ENCODE data around the gene GFM1.
A peak's percentile ranks its signal among the peaks of the same experiment; 100 is the strongest.

GFM1 gene

GRCh38 chr3:158702815-158703481, 58.6 kb downstream of the GFM1 start:
- Histone ChIP-seq H3K4me3 (ENCODE audit: low read depth, low read length) (peak overlapping the region; percentile 20; the same call in 1 of the 2 replicates), H3K27ac (ENCODE audit: low read depth, low read length) (peak overlapping the region; percentile 83), H3K4me1 (ENCODE audit: control insufficient read depth, insufficient read depth, low read length, unreplicated experiment) (peaks cover 40% of the 10 kb centered on the region)

GRCh38 chr3:158703566-158703965, 59.2 kb downstream of the GFM1 start:
- Histone ChIP-seq H3K79me2 (ENCODE audit: control insufficient read depth, insufficient read depth, low read length, unreplicated experiment) (peaks cover 7% of the 10 kb centered on the region), H3K27me3 (ENCODE audit: insufficient read depth, low read length) (no peaks in the 10 kb centered on the region), H2AFZ (ENCODE audit: low read length, unreplicated experiment) (no peak overlapping the region), H3K4me3 (ENCODE audit: low read depth, low read length) (peak overlapping the region; percentile 20; the same call in 1 of the 2 replicates), H3K27ac (ENCODE audit: low read depth, low read length) (peak overlapping the region; percentile 83), H3K36me3 (ENCODE audit: insufficient read depth, low read length) (peaks cover 10% of the 10 kb centered on the region; the same call in 1 of the 2 replicates), H3K4me1 (ENCODE audit: control insufficient read depth, insufficient read depth, low read length, unreplicated experiment) (peaks cover 40% of the 10 kb centered on the region)

More at GRCh38 chr3:158702815-158703481, 58.6 kb downstream of the GFM1 start:
- Histone ChIP-seq H3K36me3 (ENCODE audit: insufficient read depth, low read length) (peaks cover 5% of the 10 kb centered on the region; the same call in 1 of the 2 replicates), H3K79me2 (ENCODE audit: control insufficient read depth, insufficient read depth, low read length, unreplicated experiment) (peaks cover 7% of the 10 kb centered on the region), H2AFZ (ENCODE audit: low read length, unreplicated experiment) (no peak overlapping the region), H3K27me3 (ENCODE audit: insufficient read depth, low read length) (no peaks in the 10 kb centered on the region)

- H3K27ac ChIP-seq (ENCODE audit: low read depth, low read length), result peak overlapping the region; percentile 90
These were observed 65.3 kb downstream of the GFM1 start for GRCh38 chr3:158709666-158710083.

GRCh38 chr3:158710601-158711000, 66.3 kb downstream of the GFM1 start:
- H3K4me1 ChIP-seq (ENCODE audit: control insufficient read depth, insufficient read depth, low read length, unreplicated experiment), result peaks cover 46% of the 10 kb centered on the region
- peaks cover 5% of the 10 kb centered on the region; the same call in 1 of the 2 replicates for H3K36me3 ChIP-seq (ENCODE audit: insufficient read depth, low read length)
- no peaks in the 10 kb centered on the region for H3K27me3 ChIP-seq (ENCODE audit: insufficient read depth, low read length)
- no peak overlapping the region for H3K4me3 ChIP-seq (ENCODE audit: low read depth, low read length)
- H3K79me2 ChIP-seq (ENCODE audit: control insufficient read depth, insufficient read depth, low read length, unreplicated experiment), result no peaks in the 10 kb centered on the region
- no peak overlapping the region for H2AFZ ChIP-seq (ENCODE audit: low read length, unreplicated experiment)
- no peak overlapping the region for H3K27ac ChIP-seq (ENCODE audit: low read depth, low read length)

More at GRCh38 chr3:158709666-158710083, 65.3 kb downstream of the GFM1 start:
- Histone ChIP-seq H3K27me3 (ENCODE audit: insufficient read depth, low read length) (no peaks in the 10 kb centered on the region), H3K4me1 (ENCODE audit: control insufficient read depth, insufficient read depth, low read length, unreplicated experiment) (peaks cover 46% of the 10 kb centered on the region), H3K36me3 (ENCODE audit: insufficient read depth, low read length) (peaks cover 8% of the 10 kb centered on the region; the same call in 1 of the 2 replicates), H3K79me2 (ENCODE audit: control insufficient read depth, insufficient read depth, low read length, unreplicated experiment) (peaks cover 6% of the 10 kb centered on the region), H2AFZ (ENCODE audit: low read length, unreplicated experiment) (no peak overlapping the region), H3K4me3 (ENCODE audit: low read depth, low read length) (0 out of 2 replicates have a peak overlapping the region, but pooled peaks have one; percentile 7)

- Histone ChIP-seq H3K27ac (ENCODE audit: low read depth, low read length) (peak overlapping the region; percentile 73), H3K4me1 (ENCODE audit: control insufficient read depth, insufficient read depth, low read length, unreplicated experiment) (peaks cover 53% of the 10 kb centered on the region), H3K27me3 (ENCODE audit: insufficient read depth, low read length) (no peaks in the 10 kb centered on the region), H3K36me3 (ENCODE audit: insufficient read depth, low read length) (peaks cover 5% of the 10 kb centered on the region; the same call in 1 of the 2 replicates), H3K79me2 (ENCODE audit: control insufficient read depth, insufficient read depth, low read length, unreplicated experiment) (no peaks in the 10 kb centered on the region), H2AFZ (ENCODE audit: low read length, unreplicated experiment) (no peak overlapping the region), H3K4me3 (ENCODE audit: low read depth, low read length) (no peak overlapping the region)
These were observed 67.6 kb downstream of the GFM1 start for GRCh38 chr3:158711886-158712285.

- Histone ChIP-seq H2AFZ (ENCODE audit: low read length, unreplicated experiment) (no peak overlapping the region), H3K27me3 (ENCODE audit: insufficient read depth, low read length) (no peaks in the 10 kb centered on the region), H3K4me1 (ENCODE audit: control insufficient read depth, insufficient read depth, low read length, unreplicated experiment) (peaks cover 59% of the 10 kb centered on the region), H3K79me2 (ENCODE audit: control insufficient read depth, insufficient read depth, low read length, unreplicated experiment) (no peaks in the 10 kb centered on the region), H3K4me3 (ENCODE audit: low read depth, low read length) (no peak overlapping the region), H3K27ac (ENCODE audit: low read depth, low read length) (no peak overlapping the region), H3K36me3 (ENCODE audit: insufficient read depth, low read length) (peaks cover 5% of the 10 kb centered on the region; the same call in 1 of the 2 replicates)
These were observed 68.1 kb downstream of the GFM1 start for GRCh38 chr3:158712443-158712842.

GRCh38 chr3:158713094-158713499, 68.8 kb downstream of the GFM1 start:
- no peaks in the 10 kb centered on the region for H3K27me3 ChIP-seq (ENCODE audit: insufficient read depth, low read length)
- no peak overlapping the region for H3K27ac ChIP-seq (ENCODE audit: low read depth, low read length)
- no peak overlapping the region for H3K4me3 ChIP-seq (ENCODE audit: low read depth, low read length)
- H3K79me2 ChIP-seq (ENCODE audit: control insufficient read depth, insufficient read depth, low read length, unreplicated experiment), result no peaks in the 10 kb centered on the region
- H3K4me1 ChIP-seq (ENCODE audit: control insufficient read depth, insufficient read depth, low read length, unreplicated experiment), result peaks cover 66% of the 10 kb centered on the region
- no peak overlapping the region for H2AFZ ChIP-seq (ENCODE audit: low read length, unreplicated experiment)
- H3K36me3 ChIP-seq (ENCODE audit: insufficient read depth, low read length), result peaks cover 3% of the 10 kb centered on the region; the same call in 1 of the 2 replicates

- Histone ChIP-seq H3K4me1 (ENCODE audit: control insufficient read depth, insufficient read depth, low read length, unreplicated experiment) (peaks cover 39% of the 10 kb centered on the region), H3K4me3 (ENCODE audit: low read depth, low read length) (no peak overlapping the region), H2AFZ (ENCODE audit: low read length, unreplicated experiment) (no peak overlapping the region), H3K27me3 (ENCODE audit: insufficient read depth, low read length) (no peaks in the 10 kb centered on the region), H3K27ac (ENCODE audit: low read depth, low read length) (no peak overlapping the region), H3K36me3 (ENCODE audit: insufficient read depth, low read length) (no peaks in the 10 kb centered on the region), H3K79me2 (ENCODE audit: control insufficient read depth, insufficient read depth, low read length, unreplicated experiment) (no peaks in the 10 kb centered on the region)
These were observed 73.2 kb downstream of the GFM1 start for GRCh38 chr3:158717576-158717975.

- Histone ChIP-seq H3K36me3 (ENCODE audit: insufficient read depth, low read length) (no peaks in the 10 kb centered on the region), H3K27me3 (ENCODE audit: insufficient read depth, low read length) (no peaks in the 10 kb centered on the region), H3K79me2 (ENCODE audit: control insufficient read depth, insufficient read depth, low read length, unreplicated experiment) (no peaks in the 10 kb centered on the region), H3K4me3 (ENCODE audit: low read depth, low read length) (no peak overlapping the region), H2AFZ (ENCODE audit: low read length, unreplicated experiment) (no peak overlapping the region), H3K4me1 (ENCODE audit: control insufficient read depth, insufficient read depth, low read length, unreplicated experiment) (peaks cover 39% of the 10 kb centered on the region), H3K27ac (ENCODE audit: low read depth, low read length) (peak overlapping the region; percentile 54)
These were observed 74.3 kb downstream of the GFM1 start for GRCh38 chr3:158718490-158719170.

GRCh38 chr3:158722108-158722507, 77.8 kb downstream of the GFM1 start:
- H3K36me3 ChIP-seq (ENCODE audit: insufficient read depth, low read length), result no peaks in the 10 kb centered on the region
- no peaks in the 10 kb centered on the region for H3K27me3 ChIP-seq (ENCODE audit: insufficient read depth, low read length)
- peak overlapping the region; percentile 81; the same call in 1 of the 2 replicates for H3K27ac ChIP-seq (ENCODE audit: low read depth, low read length)
- no peak overlapping the region for H3K4me3 ChIP-seq (ENCODE audit: low read depth, low read length)
- H2AFZ ChIP-seq (ENCODE audit: low read length, unreplicated experiment), result no peak overlapping the region
- peaks cover 57% of the 10 kb centered on the region for H3K4me1 ChIP-seq (ENCODE audit: control insufficient read depth, insufficient read depth, low read length, unreplicated experiment)
- no peaks in the 10 kb centered on the region for H3K79me2 ChIP-seq (ENCODE audit: control insufficient read depth, insufficient read depth, low read length, unreplicated experiment)

Data from ACC112 (cell line).